GM12801 (cell line): ENCODE results near the gene SLC22A13.

Experiments used
- CTCF ChIP-seq: IDR thresholded peaks from one replicate; pipeline ENCODE4 v1.5.1; 2011; ENCODE audit warnings: control low read depth; ENCODE audit not compliant: insufficient read length; ENCODE audit errors: extremely low read depth

Gene SLC22A13

GRCh38 chr3:38297537-38297936 is 31.9 kb downstream of the SLC22A13 start:
- no peak for TF ChIP-seq CTCF

DNA sequence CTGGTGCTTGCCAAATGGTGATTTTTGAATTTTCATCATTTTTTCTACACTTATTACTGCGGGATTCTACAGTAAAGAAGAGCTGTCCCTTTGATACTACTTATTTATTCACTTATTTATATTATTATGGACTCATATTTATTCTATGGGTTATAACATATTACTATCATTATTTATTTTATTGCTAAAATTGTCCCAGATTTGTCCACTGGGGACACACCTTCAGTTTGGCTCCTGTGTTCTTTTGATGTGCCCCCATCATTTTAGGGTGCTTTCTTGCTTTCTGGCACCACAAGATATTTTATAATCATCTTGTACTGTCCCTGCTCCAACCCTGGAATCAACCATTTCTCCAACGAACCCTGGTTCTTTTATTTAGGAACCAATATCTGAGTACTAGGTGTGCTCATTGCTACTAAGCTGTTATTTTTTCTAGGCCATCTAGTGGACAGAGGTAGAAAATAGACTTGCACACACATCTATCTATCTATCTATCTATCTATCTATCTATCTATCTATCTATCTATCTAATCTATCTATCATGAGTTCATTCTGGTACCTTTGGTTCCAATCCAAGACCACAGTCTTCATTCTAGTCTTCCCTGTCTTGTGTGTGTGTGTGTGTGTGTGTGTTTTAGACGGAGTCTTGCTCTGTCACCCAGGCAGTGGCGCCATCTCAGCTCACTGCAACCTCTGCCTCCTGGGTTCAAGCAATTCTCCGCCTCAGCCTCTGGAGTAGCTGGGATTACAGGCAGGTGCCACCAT is 32.5 kb downstream of the SLC22A13 start:
- no peak for TF ChIP-seq CTCF

DNA sequence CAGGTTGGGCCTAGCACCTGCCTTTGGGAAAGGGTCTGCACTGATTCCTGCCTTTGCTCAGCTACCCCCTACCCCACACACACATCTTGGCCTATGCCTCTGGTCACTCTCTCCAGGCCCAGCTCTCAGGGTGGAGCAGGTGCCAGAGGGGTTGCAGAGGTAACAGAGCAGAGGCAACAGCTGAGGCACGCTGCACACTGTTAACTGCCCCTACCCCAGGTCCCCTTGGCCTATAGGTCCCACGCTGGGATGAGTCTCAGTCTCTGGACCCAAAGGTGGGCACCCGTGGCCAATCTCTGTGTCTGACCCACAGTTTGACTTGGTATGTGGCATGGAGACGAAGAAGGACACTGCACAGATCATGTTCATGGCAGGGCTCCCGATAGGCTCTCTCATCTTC is 41.3 kb downstream of the SLC22A13 start:
- TF ChIP-seq CTCF, result no peak

DNA sequence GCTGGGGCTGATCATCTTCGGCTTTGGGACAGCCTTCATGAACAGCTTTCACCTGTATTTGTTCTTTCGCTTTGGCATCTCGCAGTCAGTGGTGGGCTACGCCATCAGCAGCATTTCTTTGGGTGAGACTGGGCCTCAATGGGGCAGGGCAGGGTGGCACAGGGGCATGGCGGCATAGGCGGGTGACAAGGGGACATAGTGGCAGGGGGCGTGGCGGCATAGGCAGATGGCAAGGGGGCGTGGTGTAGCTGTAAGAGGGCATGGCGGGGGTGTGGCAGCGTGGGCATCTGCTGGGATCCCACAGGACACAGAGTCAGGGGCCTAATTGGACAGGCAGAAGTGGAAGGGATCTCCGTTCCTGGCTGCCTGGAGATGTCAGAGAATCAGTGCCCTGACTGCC is 42.0 kb downstream of the SLC22A13 start:
- TF ChIP-seq CTCF, result no peak

- no peak for TF ChIP-seq CTCF
Measured at GRCh38 chr3:38308456-38308855, 42.8 kb downstream of the SLC22A13 start.

DNA sequence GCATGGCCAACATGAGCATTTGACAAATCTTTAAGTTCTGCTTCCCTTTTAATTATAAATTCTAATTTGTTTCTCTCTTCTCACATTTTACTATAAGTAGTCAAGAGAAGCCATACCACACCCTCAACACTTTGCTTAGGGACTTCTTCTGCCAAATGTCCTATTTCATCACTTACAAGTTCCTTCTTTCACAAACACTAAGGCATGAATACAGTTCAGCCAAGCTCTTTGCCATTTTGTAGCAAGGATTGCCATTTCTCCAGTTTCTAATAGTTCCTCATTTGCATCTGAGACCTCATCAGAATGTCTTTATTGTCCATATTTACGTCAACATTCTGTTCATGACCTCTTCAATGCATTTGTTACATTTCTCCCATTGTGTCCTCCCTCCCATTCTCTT is 45.9 kb downstream of the SLC22A13 start:
- TF ChIP-seq CTCF, result no peak

- TF ChIP-seq CTCF, result no peak
Measured at GRCh38 chr3:38311941-38312340, 46.3 kb downstream of the SLC22A13 start.
